AG04450 (cell line): ENCODE data around the gene LUC7L. TPM values are rescaled to one million over a fixed set of nuclear protein-coding genes. Genes with fewer than 3 reads are reported as not detected.

Experiments used
- CTCF ChIA-PET: fragments of 300-600, 350-600 bp; formaldehyde crosslinking; extraction: SDS; loops from one replicate; lab custom pipeline; 2022; ENCODE audit warnings: antibody characterized with exemption, inconsistent platforms; lab: Charles Lee
- POLR2A ChIA-PET: fragments of 350-600 bp; formaldehyde crosslinking; extraction: SDS; loops from one replicate; lab custom pipeline; 2021; ENCODE audit warnings: antibody characterized with exemption, inconsistent platforms; lab: Yijun Ruan, JAX
- DNase-seq: peaks from one replicate; pipeline ENCODE4 v3.0.0-alpha.2; 2011; ENCODE audit warnings: low read depth, low spot score
- H3K27ac ChIP-seq: one replicate; pipeline ENCODE4 v1.5.1; 2012; ENCODE audit warnings: low read depth, low read length, control low read depth
- H3K27me3 ChIP-seq: one replicate; pipeline ENCODE4 v1.6.0; 2012; ENCODE audit warnings: low read length; ENCODE audit not compliant: control insufficient read depth, insufficient read depth
- H3K4me3 ChIP-seq: 2 replicates; pipeline ENCODE4 v1.5.1; 2011; ENCODE audit warnings: mild to moderate bottlenecking, low read depth, low read length, control low read depth
- H3K9me3 ChIP-seq: 2 replicates; pipeline ENCODE4 v1.5.1; 2012; ENCODE audit warnings: low read length; ENCODE audit not compliant: control insufficient read depth, insufficient read depth
- CTCF ChIP-seq: IDR thresholded peaks from 2 replicates; pipeline ENCODE4 v1.5.1; 2011; ENCODE audit warnings: low read depth, low read length, control low read depth, inconsistent platforms
- polyA plus RNA-seq: library from polyadenylated mRNA; depleted of rRNA; stranded (reverse); fragments of >200 nt; gene quantifications from 2 replicates; pipeline ENCODE4 v1.2.3, GENCODE V29; 2011

LUC7L gene
- polyA plus RNA-seq, 1 experiment = 47.2 TPM

GRCh38 chr16:265002-265529 is 35.8 kb upstream of the LUC7L start:
- DNase-seq = no peak
- H3K27me3 ChIP-seq = no peaks in the 10 kb centered on the region
- CTCF ChIA-PET = no interaction called here
- H3K9me3 ChIP-seq = no peaks in the 10 kb centered on the region; the same call in 1 of the 2 replicates
- no peak overlapping the region for H3K4me3 ChIP-seq
- no peak overlapping the region for H3K27ac ChIP-seq
- no peak for TF ChIP-seq CTCF
- POLR2A ChIA-PET = no interaction called here

GRCh38 chr16:264440-264951 is 35.2 kb upstream of the LUC7L start:
- H3K27ac ChIP-seq = no peak overlapping the region
- ChIA-PET POLR2A (no interaction called here), CTCF (no interaction called here)
- DNase-seq = no peak
- no peaks in the 10 kb centered on the region; the same call in 1 of the 2 replicates for H3K9me3 ChIP-seq
- TF ChIP-seq CTCF = no peak
- H3K27me3 ChIP-seq = no peaks in the 10 kb centered on the region
- no peak overlapping the region for H3K4me3 ChIP-seq

GRCh38 chr16:263944-264343 is 34.7 kb upstream of the LUC7L start:
- H3K27ac ChIP-seq = no peak overlapping the region
- no peak overlapping the region for H3K4me3 ChIP-seq
- no peaks in the 10 kb centered on the region; the same call in 1 of the 2 replicates for H3K9me3 ChIP-seq
- CTCF ChIA-PET = no interaction called here
- no peaks in the 10 kb centered on the region for H3K27me3 ChIP-seq
- no peak for DNase-seq
- POLR2A ChIA-PET = no interaction called here
- TF ChIP-seq CTCF = no peak

- Histone ChIP-seq H3K9me3 (no peaks in the 10 kb centered on the region; the same call in 1 of the 2 replicates), H3K27ac (no peak overlapping the region), H3K27me3 (no peaks in the 10 kb centered on the region), H3K4me3 (no peak overlapping the region)
- ChIA-PET POLR2A (interaction anchor here (0.7 kb wide), 1 partner anchor 1027 kb away, joined by 8 read pairs; no protein-coding TSS in a partner anchor), CTCF (no interaction called here)
- DNase-seq = no peak
- no peak for TF ChIP-seq CTCF
Observed at GRCh38 chr16:263182-263774, 34.0 kb upstream of the LUC7L start.

GRCh38 chr16:262121-262745 is 33.0 kb upstream of the LUC7L start:
- CTCF ChIA-PET = no interaction called here
- no peak for DNase-seq
- POLR2A ChIA-PET = no interaction called here

More at GRCh38 chr16:262121-262745, 33.0 kb upstream of the LUC7L start:
- Histone ChIP-seq H3K4me3 (no peak overlapping the region), H3K9me3 (no peaks in the 10 kb centered on the region), H3K27me3 (no peaks in the 10 kb centered on the region), H3K27ac (no peak overlapping the region)
- no peak for TF ChIP-seq CTCF
